Thoracic aorta (tissue), 2 donors: ENCODE measurements around the gene EPHB6. TPM values are rescaled to one million over a fixed set of nuclear protein-coding genes. Genes with fewer than 3 reads are reported as not detected.
A peak's percentile ranks its signal among the peaks of the same experiment; 100 is the strongest.

ENCODE experiments used
- ATAC-seq: fragments of 150-250 bp; one replicate; pipeline ENCODE4 v1.8.0; 2017; ENCODE audit warnings: low read depth; ENCODE audit not compliant: insufficient number of reproducible peaks, low FRiP score
- DNase-seq: peaks from one replicate; pipeline ENCODE4 v3.0.0-alpha.2; 2020; ENCODE audit warnings: low spot score
- H3K27ac ChIP-seq, 2 donors: fragments of 200-600 bp; sonication (generic); 1 replicate in 1 of 2; 2 replicates in 1 of 2; pipeline ENCODE4 v1.5.1; 2016; ENCODE audit warnings: mild to moderate bottlenecking in 2 of 2, moderate library complexity in 2 of 2
- H3K27me3 ChIP-seq: fragments of 200-600 bp; sonication (generic); replicated peaks from 2 replicates; pipeline ENCODE4 v1.6.0; 2016; ENCODE audit warnings: mild to moderate bottlenecking; ENCODE audit not compliant: insufficient read depth
- H3K36me3 ChIP-seq: fragments of 200-600 bp; sonication (generic); one replicate; pipeline ENCODE4 v1.5.1; 2016
- H3K4me1 ChIP-seq, 2 donors: fragments of 200-600 bp; sonication (generic); 1 replicate in 1 of 2; 2 replicates in 1 of 2; pipeline versions ENCODE4 v1.5.1 to v1.6.0; 2016; ENCODE audit warnings: low read depth in 2 of 2, mild to moderate bottlenecking in 1 of 2; ENCODE audit not compliant: control insufficient read depth in 1 of 2
- H3K4me3 ChIP-seq: fragments of 200-600 bp; sonication (generic); 2 replicates; pipeline ENCODE4 v1.5.1; 2016; ENCODE audit warnings: mild to moderate bottlenecking
- H3K9me3 ChIP-seq: fragments of 200-600 bp; sonication (generic); 2 replicates; pipeline ENCODE4 v1.5.1; 2016
- total RNA-seq, 2 donors: library from RNA; depleted of rRNA; stranded (reverse); fragments of >200 nt; gene quantifications; one replicate each; pipeline versions ENCODE4 v1.1.0 to v1.2.3, GENCODE V29; 2016
- TF ChIP-seq, protein P1 (sequence below): fragments of 200-600 bp; sonication (generic); IDR thresholded peaks from one replicate; pipeline ENCODE4 v1.5.1; 2019; ENCODE audit warnings: antibody characterized with exemption

The EPHB6 gene
- total RNA-seq, 2 donors from 2014 or later: 25.3 to 30.5 TPM

DNA sequence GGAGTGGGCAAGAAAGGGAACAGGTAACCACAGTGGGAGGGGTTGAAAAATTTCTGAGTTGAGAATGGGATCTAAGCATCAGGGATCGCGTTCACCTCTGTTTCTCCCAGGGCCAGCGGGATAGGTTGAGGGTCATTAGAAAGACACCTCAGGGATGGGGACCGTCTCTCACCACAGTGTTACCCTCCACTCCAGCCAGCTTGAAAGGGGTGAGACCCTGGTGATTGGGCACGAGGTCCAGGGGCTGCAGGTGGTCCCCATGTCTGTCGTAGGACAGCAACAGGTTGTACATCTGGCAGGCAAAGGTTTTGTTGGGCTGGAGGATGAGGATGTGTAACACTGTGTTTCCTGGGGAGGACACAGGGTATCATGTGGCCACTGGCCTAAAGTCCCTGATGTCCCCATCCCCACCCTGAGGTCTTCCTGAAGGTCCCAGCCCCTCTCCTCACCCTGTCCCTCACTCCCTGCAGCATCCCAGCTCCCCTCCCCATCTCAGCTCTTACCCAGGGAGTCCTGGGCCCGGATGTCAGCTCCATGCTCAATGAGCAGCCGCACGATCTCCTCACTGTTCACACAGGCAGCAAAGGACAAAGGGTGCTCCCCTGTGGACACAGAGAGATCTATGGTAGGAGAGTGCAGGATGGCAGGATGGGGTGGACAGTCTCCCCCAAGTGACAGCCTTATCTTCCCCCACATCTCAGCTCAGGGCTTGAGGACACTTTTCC lies 21.5 kb downstream of the EPHB6 start:
- ATAC-seq (no peak), DNase-seq (no peak)
- Histone ChIP-seq H3K27ac (no peak overlapping the region), H3K27me3 (no peaks in the 10 kb centered on the region), H3K9me3 (no peaks in the 10 kb centered on the region), H3K36me3 (no peaks in the 10 kb centered on the region), H3K4me3 (no peak overlapping the region), H3K4me1 (no peaks in the 10 kb centered on the region)
- TF ChIP-seq, protein P1, sequence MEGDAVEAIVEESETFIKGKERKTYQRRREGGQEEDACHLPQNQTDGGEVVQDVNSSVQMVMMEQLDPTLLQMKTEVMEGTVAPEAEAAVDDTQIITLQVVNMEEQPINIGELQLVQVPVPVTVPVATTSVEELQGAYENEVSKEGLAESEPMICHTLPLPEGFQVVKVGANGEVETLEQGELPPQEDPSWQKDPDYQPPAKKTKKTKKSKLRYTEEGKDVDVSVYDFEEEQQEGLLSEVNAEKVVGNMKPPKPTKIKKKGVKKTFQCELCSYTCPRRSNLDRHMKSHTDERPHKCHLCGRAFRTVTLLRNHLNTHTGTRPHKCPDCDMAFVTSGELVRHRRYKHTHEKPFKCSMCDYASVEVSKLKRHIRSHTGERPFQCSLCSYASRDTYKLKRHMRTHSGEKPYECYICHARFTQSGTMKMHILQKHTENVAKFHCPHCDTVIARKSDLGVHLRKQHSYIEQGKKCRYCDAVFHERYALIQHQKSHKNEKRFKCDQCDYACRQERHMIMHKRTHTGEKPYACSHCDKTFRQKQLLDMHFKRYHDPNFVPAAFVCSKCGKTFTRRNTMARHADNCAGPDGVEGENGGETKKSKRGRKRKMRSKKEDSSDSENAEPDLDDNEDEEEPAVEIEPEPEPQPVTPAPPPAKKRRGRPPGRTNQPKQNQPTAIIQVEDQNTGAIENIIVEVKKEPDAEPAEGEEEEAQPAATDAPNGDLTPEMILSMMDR: no peak

DNA sequence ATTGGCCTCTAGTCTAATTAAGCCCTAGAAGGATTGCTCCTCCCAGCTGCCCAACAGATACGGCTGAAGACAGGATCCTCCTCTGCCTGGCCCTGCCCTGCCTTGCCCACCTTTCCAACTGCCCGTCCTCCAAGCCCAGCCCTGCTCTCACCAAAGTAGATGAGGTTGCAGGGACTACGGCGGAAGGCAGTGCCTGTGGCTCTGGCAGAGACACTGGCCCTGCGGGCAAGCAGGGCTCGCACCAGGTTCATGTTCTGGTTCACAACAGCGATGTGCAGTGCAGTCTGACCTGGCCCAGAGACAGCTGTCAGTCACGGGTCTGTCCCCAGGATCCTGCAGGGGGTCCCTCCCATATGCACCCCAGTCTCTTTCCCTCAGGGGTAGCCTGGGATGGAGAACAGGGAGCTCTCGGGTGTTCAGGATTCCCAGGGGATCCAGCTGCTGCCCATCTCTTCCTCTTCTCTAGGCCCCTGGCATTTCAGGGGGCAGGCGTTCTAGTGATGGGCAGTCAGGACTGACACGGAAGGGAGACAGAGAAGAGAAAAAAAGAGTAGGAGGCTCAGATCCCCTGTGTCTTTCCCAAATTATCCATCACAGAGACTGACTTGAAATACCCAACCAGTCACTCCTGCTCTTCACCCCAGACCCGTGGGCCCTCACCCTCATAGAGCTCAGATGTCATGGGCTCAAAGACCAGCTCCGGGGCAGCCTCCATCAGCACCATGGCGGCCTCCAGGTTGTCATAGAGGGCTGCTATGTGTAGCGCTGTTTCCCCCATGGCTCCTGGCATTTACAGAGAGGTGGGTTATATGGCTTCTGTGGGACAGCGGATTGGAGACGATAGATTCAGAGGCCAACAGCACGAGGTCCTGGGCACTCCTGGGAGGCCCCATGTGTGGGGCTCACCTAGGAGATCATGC lies 22.4 kb downstream of the EPHB6 start:
- ATAC-seq (no peak), DNase-seq (no peak)
- no peak overlapping the region for H3K4me3 ChIP-seq
- H3K27me3 ChIP-seq: no peaks in the 10 kb centered on the region
- H3K36me3 ChIP-seq: no peaks in the 10 kb centered on the region
- no peak overlapping the region for H3K27ac ChIP-seq
- H3K9me3 ChIP-seq: no peaks in the 10 kb centered on the region
- TF ChIP-seq, protein P1: no peak
- no peaks in the 10 kb centered on the region for H3K4me1 ChIP-seq

DNA sequence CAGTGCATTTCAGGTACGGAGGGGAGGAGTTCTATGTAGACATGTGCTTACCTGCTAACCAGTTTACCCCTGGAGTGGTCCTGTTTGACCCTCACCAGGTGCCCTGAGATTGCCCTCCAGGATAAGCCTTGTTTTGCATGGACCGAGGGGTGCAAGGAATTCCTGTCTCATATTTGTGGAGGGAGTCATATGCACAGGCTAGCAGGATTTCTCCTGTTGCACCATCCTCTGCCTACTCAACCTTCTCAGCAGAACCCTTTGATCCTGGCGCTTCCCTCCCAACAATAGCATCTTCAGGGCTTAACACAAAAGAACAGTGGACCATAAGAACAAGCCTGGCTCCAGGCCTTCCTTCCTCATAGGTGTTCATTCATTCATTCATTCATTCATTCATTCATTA lies 23.4 kb downstream of the EPHB6 start:
- H3K4me1 ChIP-seq: no peaks in the 10 kb centered on the region
- no peaks in the 10 kb centered on the region for H3K9me3 ChIP-seq
- TF ChIP-seq, protein P1: no peak
- DNase-seq (no peak), ATAC-seq (no peak)
- H3K27me3 ChIP-seq: no peaks in the 10 kb centered on the region
- H3K36me3 ChIP-seq: no peaks in the 10 kb centered on the region
- no peak overlapping the region for H3K27ac ChIP-seq
- H3K4me3 ChIP-seq: no peak overlapping the region

DNA sequence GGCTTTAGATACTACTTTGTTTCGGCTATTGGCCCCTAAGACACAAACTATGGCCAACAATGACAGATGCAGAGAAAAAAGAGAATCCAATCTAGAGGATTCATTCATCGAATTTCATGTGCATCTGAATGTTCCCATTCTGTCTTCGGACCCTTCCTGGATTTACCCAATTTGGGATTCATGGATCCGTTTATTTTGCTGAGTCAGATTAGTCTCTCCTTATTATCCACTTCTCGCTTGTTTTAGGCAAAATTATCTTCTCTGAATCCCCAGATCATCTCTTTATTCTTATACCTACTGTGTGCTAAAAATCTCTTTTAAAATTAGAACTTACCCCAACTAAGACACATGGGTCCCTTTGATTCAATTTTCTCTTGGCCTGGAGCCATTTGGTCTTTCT lies 24.2 kb downstream of the EPHB6 start:
- Histone ChIP-seq H3K36me3 (no peaks in the 10 kb centered on the region), H3K4me3 (no peak overlapping the region), H3K27me3 (no peaks in the 10 kb centered on the region), H3K4me1 (no peaks in the 10 kb centered on the region), H3K27ac (no peak overlapping the region), H3K9me3 (no peaks in the 10 kb centered on the region)
- TF ChIP-seq, protein P1: no peak
- no peak for DNase-seq
- ATAC-seq: no peak

DNA sequence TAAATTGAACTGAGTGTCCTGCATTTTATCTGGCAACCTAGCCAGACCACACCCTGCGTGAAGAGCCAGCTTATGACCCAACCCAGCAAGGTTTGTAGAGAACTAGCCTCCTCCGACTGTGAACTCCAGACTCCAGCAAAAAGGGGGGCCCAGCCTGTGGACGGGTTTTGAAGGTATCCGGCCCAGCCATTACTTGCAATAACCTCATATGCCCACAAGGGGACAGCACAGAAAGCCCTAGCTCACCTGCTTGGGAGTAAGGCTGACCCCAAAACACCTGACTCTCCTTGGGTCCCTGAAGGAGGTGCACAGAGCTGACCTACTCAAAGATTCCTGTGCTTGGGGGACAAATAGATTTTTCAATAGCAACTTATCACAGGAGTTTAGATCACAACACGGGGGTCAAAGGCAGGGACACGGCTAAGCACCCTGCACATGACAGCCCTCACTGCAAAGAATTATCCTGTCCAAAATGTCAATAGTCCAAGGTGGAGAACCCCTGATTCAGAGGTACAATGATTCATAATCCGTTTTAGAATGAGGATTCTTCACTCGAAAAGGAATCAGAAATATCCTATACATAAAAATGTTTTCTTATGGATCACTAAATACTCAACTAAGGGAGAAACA lies 26.1 kb downstream of the EPHB6 start:
- peaks cover 0 to 5% of the 10 kb centered on the region in 2 donors for H3K4me1 ChIP-seq
- DNase-seq (no peak), ATAC-seq (no peak)
- H3K27me3 ChIP-seq: no peaks in the 10 kb centered on the region
- H3K36me3 ChIP-seq: no peaks in the 10 kb centered on the region
- TF ChIP-seq, protein P1: peak; percentile 47
- H3K27ac ChIP-seq: no peak overlapping the region
- H3K9me3 ChIP-seq: no peaks in the 10 kb centered on the region
- no peak overlapping the region for H3K4me3 ChIP-seq
